GM21515 (cell line): ENCODE data around the gene ASTN2.

Experiments
- ATAC-seq: cut with Tn5 transposase; IDR thresholded peaks from one replicate; pipeline ENCODE4 v1.9.1; 2021; ENCODE audit not compliant: unreplicated experiment

Gene ASTN2

DNA sequence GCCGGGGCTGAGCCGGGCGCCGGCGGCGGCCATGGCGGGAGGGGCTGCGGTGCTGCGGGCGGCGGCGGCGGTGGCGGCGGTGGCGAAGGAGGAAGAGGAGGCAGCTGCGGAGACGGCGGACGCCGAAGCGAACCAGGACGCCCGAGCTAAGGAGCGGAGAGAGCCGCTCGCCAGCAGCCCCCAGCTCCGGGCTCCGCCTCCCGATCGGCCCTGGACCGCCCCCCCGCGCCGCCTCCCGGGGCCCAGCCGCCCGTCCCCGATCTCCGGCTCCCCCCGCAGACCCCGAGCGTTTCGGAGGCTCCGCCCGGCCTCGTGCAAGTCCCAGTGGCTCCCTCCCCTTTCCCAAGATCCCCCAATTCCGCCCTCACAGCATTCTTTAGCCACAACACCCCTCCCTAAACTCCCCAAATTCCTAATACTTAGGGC lies at the start of gene ASTN2:
Gene ASTN2 (minus strand): TSS at position 152 of the 426 bp plus-strand sequence. CDS start 119 bp downstream, at position 33.
- no peak for ATAC-seq

DNA sequence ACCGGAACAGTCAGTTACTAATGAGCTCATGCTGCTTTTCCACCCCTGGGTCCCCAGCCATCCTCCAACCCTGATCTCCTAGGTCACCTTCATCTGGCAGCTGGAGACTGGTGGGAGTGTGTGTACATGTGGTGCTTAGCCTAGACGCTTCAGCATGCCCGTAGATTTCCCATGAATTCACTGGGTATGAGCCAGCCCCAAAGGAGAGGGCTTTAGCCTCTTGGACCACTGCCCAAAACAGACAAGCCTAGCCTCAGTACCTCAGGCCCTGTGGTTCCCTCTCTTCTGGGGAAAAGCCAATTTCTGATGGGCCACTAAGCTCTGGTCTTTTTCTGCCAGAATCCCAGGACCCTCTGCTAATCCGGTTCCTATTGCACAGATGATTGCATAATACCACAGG lies 48.0 kb upstream of the ASTN2 start:
- no peak for ATAC-seq

DNA sequence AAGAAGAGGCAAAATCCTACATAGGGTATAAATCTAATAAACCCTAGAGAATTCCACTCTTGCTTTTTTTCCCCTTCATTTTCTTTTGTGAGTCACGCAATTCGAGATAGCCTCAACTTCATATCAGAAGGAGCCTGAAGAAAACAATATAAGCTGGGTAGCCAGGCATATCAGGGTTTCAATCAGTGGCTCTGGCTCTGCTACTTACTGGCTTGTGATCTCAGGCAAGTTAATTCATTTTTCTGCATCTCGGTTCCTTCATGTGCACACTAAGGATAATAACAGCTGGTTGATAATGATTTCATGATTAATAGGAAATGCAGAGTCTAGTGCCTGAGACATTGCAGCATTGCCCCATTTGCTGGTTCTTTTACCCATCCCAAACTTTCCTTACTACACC lies 46.5 kb upstream of the ASTN2 start:
- ATAC-seq = no peak

DNA sequence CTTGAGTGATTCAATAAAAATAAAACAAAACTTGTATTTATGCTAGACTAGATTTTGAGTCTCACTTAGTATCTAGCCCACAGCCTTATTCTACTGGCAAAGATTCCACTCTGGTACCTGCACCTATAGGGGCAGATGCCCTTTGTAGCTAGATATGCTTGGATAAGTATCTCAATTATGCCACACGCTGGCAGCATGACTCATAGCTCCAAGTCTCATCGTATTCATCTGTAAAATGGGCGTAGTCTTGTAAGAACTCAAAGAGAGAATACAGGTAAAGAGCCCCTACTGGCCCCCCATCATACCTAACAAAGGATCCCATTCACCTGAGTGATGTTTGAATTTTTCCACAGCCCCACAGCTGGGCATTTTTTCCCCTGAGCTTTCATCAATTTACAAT lies 45.9 kb upstream of the ASTN2 start:
- no peak for ATAC-seq

- no peak for ATAC-seq
Measured at GRCh38 chr9:117459913-117460312, 45.1 kb upstream of the ASTN2 start.

- ATAC-seq = no peak
Measured at GRCh38 chr9:117458066-117458465, 43.2 kb upstream of the ASTN2 start.

DNA sequence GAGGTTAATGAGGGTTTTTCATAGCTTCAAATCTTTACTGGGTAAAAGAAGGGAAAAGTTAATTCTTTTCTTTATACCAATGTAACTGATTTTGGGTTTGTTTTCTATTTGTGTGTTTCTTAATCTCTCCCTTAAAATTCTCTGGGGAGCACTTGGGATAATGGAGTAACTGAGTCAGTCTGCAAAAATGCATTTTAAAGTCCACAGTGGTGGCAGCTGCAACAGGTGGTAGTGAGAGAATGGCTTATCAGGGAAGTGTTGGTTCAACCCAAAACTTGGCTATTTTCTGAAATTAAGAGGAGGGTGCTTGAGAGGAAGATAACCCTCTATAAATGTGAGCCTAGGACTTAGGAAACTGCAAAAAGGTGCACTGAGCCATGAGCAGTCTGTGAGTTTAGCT lies 39.9 kb upstream of the ASTN2 start:
- no peak for ATAC-seq

- no peak for ATAC-seq
Measured at GRCh38 chr9:117453737-117454136, 38.9 kb upstream of the ASTN2 start.

GRCh38 chr9:117451311-117451710 lies 36.5 kb upstream of the ASTN2 start:
- ATAC-seq = no peak

GRCh38 chr9:117448066-117448465 lies 33.2 kb upstream of the ASTN2 start:
- ATAC-seq = no peak

- no peak for ATAC-seq
Measured at GRCh38 chr9:117445631-117446030, 30.8 kb upstream of the ASTN2 start.

GRCh38 chr9:117444501-117444900 lies 29.6 kb upstream of the ASTN2 start:
- no peak for ATAC-seq

GRCh38 chr9:117437283-117437682 lies 22.4 kb upstream of the ASTN2 start:
- no peak for ATAC-seq

DNA sequence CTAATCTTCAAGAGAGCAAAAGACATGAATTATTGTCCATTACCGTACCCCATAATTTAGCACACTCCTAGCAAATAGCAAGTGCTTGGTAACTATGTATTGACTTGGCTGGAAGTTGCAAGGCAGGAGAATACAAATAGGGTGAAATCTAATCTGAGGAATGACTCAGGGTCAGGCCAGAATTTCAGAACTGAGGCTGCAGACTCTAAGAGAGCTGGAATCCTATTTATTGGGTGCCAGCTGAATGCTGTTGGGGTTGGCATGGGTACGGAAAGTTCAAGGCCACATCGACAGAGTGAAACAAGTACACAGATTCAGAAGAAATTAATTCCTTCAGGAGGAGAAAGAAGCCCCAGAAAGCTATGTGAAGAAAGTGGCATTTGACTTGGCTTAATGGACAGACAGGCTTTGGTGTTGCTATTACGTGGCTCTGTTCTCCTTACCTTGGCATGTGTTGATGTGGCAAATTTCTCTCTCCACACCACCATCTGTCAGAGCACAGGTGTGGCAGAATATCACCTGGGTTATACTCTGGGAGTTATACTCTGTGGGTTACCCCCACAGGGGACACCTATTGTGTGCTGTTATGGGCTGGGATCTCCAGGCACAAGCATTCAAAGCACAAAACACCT lies 20.9 kb upstream of the ASTN2 start:
- ATAC-seq = no peak

DNA sequence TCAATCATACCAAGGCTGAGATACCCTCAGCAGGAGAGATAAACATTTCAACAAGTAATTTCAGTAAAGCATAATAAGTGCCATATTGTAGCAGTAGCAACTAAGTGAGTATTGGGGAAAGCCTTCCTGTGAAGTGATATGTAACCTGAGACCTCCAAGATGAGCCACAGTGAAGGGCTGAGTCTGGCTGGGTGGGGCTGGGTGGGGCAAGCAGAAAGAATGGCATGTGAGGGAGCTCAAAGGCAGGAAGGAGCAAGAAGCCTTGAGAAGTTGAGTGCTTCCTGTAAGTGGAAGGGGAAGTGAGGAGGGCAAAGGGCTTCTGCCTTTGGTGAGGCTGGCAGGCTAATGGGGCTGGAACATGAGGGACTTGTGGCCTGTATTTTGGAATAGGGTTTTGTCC lies 19.7 kb upstream of the ASTN2 start:
- no peak for ATAC-seq

- ATAC-seq = no peak
Measured at GRCh38 chr9:117430813-117431212, 16.0 kb upstream of the ASTN2 start.

GRCh38 chr9:117427357-117427913 lies 12.6 kb upstream of the ASTN2 start:
- no peak for ATAC-seq

GRCh38 chr9:117425566-117425965 lies 10.7 kb upstream of the ASTN2 start:
- no peak for ATAC-seq

DNA sequence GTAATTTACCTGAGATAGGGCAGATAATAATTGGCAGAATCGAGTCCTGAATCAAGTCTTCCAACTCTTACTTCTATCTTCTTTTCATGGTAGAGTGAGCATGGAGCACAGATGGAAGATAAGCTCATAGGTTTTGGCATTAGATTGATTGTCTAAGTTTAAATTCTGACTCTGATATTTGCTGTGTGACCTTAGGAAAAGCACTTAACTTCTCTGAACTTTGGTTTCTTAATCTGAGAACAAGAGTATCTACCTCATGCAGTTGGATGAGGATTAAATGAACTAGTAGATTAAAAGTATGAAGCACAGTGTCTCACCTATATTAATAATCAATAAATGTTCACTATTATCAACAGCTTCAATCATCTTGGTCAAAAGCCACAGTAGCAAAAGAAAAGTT lies 9.4 kb upstream of the ASTN2 start:
- ATAC-seq = no peak

- ATAC-seq = no peak
Measured at GRCh38 chr9:117418111-117418510, 3.3 kb upstream of the ASTN2 start.

- ATAC-seq = no peak
Measured at GRCh38 chr9:117416856-117417255, 2.0 kb upstream of the ASTN2 start.

DNA sequence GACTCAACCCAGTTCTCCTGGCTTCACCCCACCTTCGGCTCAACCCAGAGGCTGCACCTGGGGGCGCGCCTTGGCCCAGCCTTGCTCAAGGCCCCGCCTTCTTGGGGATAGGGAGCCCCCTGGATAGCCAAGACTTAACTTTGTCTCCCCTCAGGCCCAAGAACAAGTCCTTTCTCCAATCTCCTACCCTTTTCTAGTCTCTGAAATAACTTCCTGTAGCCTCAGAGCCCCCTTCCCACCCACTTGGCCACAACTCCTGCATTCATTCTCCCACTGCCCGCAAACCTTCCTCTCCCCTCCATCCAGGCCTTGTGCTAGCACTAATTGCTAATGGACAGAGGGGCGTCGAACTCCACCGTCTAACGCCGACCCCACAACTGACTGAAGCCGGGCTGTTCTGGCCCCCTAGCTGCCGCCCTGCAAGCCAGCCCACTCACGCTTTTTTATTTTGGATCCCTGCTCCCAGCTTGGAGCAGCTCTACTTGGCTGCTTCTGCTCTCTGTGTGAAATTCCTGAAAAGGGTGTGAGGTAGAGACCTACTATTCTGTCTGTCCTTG lies 579 bp upstream of the ASTN2 start:
- ATAC-seq = no peak
